DND-41 (cell line): ENCODE results near the gene FUT9.

Experiments
- CTCF ChIP-seq: IDR thresholded peaks from 2 replicates; pipeline ENCODE4 v1.5.1; 2012; ENCODE audit warnings: borderline replicate concordance, low read length, moderate library complexity, mild to moderate bottlenecking; ENCODE audit not compliant: poor library complexity, severe bottlenecking; ENCODE audit errors: extremely low read depth
- EZH2 ChIP-seq: IDR thresholded peaks from 3 replicates; pipeline ENCODE4 v1.6.1; 2012; ENCODE audit warnings: borderline replicate concordance, low read depth, mild to moderate bottlenecking, moderate library complexity, low read length, inconsistent platforms; ENCODE audit not compliant: severe bottlenecking

GRCh38 chr6:96110878-96111277 is 95.1 kb downstream of the FUT9 start:
- TF ChIP-seq CTCF (no peak), EZH2 (no peak)
